Ramos (cell line): Measurements from ENCODE around the gene LENEP.

Experiments used
- in situ Hi-C: fragments of 300-500 bp; cut with MboI; formaldehyde crosslinking; loops from one replicate; pipeline ENCODE4 v1.14.3; 2022; ENCODE audit warnings: low sequenced_read_pairs; ENCODE audit not compliant: unreplicated experiment

Gene LENEP

DNA sequence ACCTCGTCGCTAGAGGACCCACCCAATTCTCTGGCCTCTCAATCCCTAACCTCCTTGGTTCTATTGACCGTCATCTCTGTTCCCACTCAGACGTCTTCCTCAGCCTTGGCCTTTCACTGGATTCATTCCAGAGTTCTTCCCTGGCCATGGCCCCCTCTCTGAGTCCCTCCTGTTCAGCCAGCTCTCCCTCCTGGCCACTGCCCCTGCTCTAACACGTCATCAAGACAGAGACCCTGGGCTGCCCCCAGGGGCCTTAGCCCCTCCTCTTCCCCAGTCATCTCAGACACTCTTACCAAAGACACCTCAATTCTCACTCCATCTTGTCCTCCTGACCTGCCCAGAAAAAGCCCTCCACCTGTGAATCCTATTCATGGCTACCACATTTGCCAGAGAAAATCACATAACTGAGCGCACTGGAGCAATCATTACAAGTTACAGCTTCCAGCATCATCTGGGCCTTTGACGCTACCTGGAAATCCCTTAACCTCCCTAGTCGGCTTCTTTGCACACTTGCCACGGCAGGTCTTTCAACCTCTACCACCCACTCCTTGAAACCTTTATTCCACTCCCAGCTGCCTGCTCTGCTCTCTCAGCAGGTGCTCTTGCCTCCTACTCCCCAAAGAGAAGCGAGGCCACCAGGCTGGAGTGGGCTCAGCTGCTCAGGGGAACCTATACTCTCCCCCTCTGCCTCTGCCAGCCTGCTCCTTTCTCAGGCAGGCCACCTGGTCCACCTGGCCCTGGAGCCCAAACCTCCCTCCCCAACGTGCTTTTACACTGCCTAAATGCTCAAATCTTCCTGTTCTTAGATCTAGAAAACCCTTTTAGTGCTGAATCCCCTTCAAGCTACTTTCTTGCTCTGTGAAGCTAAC, 26.2 kb downstream of the LENEP start:
- in situ Hi-C loops: no loop called here

DNA sequence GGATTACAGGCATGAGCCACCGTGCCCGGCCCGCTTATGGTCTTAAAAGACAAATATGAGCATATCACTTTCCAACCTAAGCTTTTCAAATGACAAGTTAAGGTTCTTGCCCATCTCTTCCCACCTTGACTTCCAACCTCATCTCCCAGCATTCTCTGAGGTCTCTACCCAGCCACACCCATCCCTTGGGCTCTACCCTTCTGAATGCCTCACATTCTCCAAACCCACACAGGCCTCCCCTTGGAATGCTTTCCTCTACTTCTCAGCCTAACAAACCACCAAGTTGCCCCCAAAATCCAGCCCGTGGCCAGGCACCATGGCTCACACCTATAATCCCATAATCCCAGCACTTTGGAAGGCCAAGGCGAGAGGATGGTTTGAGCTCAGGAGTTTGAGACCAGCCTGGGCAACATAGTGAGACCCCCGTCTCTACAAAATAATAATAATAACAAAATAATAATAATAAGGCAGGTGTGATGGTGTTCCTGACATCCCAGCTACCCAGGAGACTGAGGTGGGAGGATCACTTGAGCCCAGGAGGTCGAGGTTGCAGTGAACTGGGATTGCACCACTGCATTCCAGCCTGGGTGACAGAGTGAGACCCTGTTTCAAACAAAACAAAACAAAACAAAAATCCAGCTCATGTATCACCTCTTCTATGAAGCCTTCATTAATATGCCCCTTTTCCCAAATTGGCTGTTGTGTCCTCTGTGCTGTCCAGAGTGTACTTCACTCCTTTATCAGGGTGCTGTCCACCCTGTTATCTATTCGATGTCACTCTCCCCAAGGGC, 28.9 kb downstream of the LENEP start:
- in situ Hi-C loops: no loop called here

DNA sequence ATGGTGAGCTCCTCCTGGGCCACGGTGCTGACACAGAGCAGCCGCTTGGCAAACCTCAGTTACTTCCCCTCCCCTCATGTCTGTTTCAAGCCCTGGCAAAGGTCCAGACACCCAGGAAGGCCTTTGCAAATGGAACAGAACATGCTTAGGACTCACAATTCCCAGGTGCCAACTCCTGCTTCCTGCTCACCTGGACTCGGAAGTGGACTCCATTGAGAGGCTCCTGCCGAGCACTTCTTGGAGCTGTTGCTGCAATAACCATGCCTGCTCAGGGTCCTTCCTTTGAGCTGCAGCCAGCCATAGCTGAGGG, 29.5 kb downstream of the LENEP start:
- in situ Hi-C loops: no loop called here

DNA sequence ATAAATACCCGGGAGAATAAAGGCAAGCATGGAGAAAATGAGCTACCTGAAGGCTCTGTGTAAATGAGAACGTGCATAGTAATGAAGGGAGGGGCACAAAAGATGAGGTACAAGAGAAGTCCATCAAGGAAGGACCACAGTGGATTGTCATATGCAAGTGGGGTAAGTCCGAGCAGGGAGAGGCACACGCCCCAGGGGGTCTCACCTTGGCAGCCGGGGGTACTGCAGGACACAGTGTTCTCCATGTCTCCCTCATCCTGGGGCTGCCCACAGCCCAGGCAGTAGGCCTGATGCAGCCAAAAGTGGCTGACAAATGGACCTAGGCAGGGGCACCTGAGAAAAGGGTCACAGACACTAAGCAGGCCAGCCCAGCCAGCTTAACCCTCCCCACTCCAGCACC, 30.2 kb downstream of the LENEP start:
- in situ Hi-C loops: no loop called here

DNA sequence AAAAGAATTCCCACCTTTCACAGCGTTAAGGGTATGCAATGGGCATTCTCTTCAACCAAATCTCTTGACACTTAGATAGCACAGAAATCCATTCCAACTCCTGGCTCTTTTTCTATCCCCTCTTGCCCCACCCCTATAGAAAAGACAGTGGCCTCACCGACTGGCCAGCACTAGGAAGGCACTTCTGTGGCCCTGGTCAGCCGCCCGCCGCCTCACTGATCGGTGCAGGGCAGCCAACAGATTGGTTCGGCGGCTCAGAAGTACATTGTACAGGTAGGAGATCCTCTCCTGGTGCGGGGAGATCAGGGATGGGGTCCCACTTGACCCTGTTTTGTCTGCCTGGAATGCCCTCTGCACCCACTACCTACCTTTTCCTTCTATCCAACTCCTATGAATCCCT, 30.9 kb downstream of the LENEP start:
- in situ Hi-C loops: no loop called here

DNA sequence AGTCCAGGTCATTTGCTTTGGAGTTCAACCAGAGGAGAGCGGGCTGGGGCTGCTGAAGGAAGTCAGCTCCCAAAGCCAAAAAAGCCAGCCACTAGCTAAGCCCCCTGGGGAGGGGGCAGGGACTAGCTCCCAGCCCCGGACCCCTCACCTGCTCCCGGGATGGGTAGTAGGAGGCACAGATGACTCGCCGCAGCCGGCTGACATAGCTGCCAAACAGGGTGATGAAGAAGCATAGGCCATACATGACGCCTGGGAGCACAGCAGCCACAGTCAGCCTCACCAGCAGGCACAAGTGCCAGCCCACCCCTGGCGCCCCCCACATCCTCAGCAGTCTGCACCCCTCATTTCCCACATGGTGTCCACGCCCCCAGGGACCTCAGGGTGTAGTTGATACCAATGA, 32.8 kb downstream of the LENEP start:
- in situ Hi-C loops: no loop called here

DNA sequence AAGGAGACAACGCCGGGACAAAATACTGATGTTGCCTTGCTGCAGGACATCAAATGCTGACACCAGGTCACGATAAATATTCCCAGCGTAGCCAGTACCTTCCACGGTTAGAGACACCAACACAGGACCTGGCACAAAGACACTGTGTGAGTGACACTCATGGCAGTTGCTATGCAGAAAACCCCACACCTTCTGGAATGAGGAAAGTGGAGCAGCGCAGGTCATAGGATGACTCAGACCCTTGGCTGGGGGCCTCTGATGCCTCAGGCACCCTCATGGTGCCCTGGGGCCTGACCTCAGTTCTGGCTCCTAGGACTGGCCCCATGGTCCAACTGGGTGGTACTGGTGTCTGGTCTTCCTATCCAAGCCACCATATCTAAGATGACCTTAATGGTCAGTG, 33.2 kb downstream of the LENEP start:
- in situ Hi-C loops: no loop called here

DNA sequence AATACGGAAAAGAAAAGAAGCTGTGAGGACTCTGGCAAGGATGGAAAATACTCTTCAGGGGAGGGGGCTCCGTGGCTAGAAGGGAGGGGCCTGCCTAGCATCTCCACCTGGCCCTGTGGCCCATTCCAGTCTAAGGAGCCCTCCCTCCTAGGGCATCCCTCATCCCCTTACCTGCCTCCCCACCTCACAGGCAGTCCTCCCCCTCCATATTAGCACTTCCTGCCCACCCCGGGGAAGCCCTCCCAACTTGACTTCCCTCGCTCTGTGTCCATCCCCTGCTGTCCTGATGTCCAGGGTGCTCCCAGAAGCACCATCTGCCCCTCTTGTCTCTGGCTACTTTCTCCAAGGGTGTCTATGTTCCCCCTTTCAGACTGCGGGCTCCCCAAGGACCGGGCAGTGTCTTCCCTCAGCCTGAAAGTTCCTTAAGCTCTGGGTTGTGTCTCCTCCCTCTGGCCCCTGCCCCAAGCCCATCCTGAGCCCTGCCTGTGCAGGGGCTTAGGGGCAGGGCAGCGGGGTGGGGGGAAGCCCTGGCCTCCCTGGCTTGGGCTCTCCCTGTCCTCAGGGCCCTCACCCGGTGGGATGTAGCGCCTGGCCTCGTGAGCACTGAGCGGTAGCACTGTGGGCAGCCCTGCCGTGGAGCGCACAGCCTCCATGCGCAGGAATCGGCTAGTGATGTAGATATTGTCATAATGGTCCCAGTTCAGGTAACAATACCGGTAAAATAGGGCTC, 36.3 kb downstream of the LENEP start:
- in situ Hi-C loops: no loop called here

DNA sequence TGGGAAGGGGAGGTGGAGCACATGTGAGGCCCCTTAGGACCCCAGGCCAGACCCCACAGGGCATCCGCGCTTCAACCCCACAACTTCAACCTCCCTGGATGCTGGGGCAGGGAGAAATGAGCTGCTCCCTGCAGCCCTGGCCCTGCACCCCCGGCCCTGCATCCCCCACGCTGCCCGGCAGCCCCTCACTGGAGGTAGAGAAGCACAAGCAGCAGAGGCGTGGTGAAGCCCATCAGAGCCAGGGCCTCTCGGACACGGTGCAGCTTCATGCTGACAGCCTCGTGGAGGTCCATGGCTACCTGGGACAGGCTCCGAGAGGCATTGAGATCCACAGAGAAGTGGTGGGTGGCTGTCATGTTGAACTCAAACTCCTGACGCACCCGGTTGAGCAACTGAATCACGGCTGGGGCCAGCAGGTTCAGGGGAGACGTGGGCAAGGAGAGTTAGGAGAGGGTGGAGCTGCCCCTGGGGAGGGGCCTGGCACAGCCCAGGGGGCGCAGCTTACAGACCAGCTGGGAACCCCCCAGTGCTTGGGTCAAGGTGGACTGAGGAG, 36.9 kb downstream of the LENEP start:
- in situ Hi-C loops: no loop called here

DNA sequence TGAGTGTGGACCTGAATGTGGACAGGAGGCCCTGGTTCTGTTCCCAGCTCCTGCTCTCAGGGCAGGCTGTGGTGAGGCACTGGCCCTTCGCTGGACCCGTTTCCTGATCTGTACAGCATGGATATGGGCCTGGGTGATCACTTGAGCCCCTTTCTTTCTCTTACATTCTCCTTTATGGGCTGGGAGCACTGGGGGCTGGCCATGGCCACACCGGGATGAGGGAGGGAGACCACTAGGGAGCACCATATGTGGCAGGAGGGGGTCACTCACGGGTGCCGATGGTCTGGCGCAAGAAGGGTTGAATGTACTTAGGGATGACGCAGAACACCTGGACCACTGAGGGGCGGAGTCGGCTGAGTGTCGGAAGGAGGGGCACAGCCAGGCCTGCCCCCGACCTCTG, 37.5 kb downstream of the LENEP start:
- in situ Hi-C loops: no loop called here

DNA sequence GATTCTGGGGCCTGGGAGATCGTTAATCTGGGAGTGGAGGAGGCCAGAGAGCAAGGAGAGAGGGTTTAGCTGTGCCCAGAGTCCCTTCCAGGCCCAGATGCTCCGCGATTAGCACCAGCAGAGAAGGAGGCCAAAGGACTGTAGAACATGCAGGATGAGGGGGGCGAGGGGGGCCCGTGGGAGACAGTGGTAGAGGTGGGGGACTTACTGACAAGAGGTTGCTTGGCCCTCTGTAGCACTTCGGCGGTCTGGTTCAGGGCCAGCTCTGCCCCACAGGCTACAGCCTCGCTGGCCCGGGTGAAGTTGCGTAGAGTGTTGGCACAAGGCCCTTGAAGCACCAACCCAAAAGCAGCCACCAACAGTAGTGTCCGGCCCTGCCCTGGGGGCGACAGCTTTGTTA, 39.5 kb downstream of the LENEP start:
- in situ Hi-C loops: no loop called here

DNA sequence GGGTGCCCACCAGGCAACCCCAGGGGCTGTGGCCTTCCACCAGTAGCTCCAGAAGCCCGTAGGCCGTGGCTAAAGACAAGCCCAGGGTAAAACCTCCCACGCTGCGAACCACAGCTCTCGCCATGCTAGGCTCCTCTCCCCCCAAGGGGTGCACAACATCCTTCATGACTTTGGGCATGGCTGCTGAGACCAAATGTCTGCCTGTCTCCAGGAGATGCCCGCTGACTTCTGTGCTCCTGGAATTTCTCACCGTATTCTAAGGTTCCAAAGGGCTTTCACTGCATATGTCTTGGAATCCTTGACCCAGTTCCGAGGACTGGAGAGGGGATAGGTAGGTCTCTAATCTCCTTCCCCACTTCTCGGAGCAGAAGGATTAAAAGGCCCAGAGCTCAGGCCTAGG, 40.1 kb downstream of the LENEP start, which contains the start of the genes DCST1 and DCST2:
TSS of gene DCST1 (plus strand) at position 301 of the 400 bp plus-strand sequence. CDS start 213 bp downstream, outside the sequence.
TSS of gene DCST2 (minus strand) at position 258 of the 400 bp plus-strand sequence. CDS start at position 178, 80 bp downstream.
- in situ Hi-C loops: no loop called here

DNA sequence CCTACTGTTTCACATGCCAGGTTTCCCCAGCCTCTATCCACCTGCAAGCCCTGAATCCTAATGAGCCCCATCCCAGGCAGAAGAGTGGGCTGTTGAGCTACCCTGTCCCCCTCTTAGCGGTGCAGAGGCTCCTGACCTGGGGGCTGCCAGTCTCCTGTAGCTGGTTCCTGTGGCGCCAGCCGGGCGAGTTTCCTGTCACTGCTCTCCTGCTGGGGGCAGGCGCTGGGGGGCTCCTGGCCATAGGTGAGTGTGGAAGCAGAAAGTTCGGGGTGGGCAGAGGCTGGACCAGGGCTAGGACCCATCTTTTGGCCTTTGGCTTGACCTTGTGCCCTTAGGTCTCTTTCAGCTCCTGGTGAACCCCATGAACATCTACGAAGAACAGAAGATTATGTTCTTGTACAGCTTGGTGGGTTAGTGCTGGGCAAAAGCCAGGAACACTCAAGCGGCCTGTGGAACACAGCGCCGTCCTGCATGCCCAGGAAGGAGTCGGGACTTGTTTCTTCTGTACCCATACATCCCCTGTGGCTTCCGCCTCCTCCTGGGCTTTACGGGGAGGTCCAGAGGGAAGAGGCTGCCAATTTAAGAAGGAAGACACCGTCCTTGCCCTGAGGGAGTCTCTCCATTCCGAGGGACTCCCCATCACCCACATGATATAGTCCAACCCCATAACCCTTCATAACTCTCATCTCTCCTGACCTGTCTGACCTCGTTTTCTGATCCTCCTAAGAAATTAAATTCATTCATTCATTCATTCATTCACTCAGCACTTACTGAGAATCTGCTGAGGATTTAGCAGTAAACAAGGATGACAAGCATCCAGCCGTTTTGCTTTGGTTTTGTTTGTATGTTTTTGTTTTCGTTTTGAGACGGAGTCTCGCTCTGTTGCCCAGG, 41.2 kb downstream of the LENEP start:
- in situ Hi-C loops: no loop called here

DNA sequence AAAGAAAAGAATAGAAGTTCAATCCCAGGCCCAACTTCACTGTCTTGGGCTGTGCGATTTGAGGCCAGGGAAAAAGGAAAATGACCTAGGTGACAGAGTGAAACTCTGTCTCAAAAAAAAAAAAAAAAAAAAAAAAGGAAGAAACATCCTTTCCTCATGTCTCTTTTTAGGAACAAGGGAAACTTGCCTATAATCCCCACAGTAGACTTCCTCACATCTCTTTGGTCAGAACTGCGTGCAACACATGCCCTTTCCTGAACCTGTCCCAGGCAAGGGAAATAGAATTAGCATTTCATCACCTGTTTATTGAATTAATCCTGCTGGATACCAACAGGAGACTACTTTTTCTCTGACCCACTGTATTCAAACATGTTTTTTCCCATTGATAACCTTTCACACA, 42.5 kb downstream of the LENEP start:
- in situ Hi-C loops: no loop called here

DNA sequence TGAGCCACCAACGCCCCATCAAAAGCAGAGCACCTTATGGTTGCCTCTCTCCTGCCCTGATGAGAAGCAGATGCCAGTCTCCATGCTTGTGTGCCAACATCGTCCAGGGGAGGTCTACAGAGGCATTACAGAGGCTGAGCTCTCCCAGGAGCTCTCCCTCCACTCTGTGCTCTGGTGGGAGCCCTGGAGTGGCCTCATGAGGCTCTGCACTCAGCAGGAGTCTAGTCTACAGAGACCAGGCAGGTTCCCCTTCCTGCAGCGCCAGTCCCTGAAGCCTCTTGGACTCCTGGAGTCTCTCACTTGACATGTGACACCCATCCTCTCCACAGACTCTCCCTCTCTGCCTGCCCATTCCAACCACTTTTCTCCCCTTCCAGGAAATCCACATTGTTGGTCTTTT, 43.7 kb downstream of the LENEP start:
- in situ Hi-C loops: no loop called here

DNA sequence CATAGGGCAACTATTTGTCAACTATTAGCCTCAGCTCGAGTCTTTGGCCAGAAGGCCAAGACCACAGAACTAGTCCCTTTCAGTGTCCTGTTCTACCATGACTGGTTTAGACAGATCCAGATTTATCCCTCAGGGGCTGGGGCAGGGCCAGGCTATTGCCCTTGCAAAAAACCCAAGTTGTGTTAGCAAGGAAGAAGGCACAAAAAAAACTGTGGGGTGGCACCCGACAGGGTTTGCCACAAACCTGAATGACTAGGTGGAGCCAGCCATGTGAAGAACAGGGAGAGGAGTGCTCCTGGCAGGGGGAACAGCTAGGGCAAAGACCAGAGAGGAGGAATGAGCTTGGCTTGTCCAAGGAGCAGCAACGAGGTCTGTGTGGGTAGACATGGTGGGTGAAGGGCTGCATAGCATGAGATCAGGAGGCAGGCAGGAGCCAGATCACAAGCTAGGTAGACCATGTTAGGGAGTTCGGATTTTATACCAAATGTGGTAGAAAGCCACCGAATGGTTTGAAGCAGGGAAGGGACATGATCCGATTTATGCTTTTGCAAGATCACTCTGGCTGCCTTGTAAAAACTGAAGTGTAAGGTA, 44.6 kb downstream of the LENEP start:
- in situ Hi-C loops: no loop called here

DNA sequence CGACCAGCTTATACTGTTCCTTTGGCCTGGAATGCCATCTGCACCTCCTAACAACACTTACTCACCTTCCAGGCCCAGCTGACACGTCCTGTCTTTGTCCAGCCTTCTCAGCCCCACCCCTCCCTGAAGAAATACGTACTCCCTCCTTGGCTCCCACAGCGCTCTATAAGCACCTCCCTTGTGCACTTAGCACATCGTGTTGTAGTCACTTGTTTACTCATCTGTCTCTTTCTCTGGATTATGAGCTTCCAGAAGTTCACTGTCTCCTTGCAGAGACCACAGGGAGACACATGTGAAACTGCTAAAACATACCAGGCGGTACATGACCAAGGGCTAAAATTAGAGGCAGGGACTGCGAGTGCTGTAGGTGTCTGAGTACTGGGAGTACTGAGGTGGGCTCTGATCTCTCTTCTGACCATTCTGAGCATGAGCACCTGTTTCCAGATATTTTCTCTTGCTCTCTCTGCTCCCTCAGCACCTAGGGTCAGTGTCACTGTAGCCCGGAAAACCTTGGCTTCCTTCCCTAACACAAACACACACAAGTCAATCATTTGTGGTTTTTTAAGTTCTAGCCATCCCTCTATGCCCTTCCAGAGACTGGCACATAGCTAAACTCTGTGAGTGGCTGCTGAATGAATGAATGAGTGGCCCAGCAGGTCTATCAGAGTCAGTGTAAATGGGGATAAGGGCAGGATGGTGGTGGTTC, 45.4 kb downstream of the LENEP start:
- in situ Hi-C loops: no loop called here

DNA sequence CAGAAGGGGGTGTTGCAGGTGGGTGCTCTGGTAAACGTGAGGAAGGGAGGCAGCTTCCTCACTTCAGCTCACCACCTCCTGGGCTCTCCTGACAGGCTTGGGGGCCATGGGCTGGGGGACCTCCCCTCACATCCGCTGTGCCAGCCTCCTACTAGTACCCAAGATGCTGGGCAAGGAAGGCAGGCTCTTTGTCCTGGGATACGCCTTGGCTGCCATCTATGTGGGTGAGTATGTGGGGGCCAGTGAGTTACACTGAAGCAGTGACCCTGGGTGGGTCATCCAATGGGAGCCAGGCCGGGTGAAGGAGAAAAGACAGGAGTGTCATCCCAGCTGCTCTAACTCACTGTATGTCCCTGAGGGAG, 45.9 kb downstream of the LENEP start:
- in situ Hi-C loops: no loop called here
